KOPT-K1 (cell line): ENCODE measurements around the gene SORCS2.

ENCODE experiments used
- H3K27ac ChIP-seq: fragments of 200-600 bp; sonication (generic); 2 replicates; pipeline ENCODE4 v1.5.1; 2016; ENCODE audit warnings: antibody characterized with exemption, mild to moderate bottlenecking, low read depth, low read length; ENCODE audit not compliant: poor library complexity, severe bottlenecking
- H3K36me3 ChIP-seq: fragments of 200-600 bp; sonication (generic); 2 replicates; pipeline ENCODE4 v1.5.1; 2017; ENCODE audit warnings: antibody characterized with exemption, mild to moderate bottlenecking, low read length, moderate library complexity; ENCODE audit not compliant: insufficient read depth
- H3K9me3 ChIP-seq: fragments of 200-600 bp; sonication (generic); 2 replicates; pipeline ENCODE4 v1.5.1; 2017; ENCODE audit warnings: antibody characterized with exemption, low read length, mild to moderate bottlenecking; ENCODE audit not compliant: insufficient read depth, poor library complexity, severe bottlenecking

SORCS2 gene

GRCh38 chr4:7244331-7244665 is 52.0 kb downstream of the SORCS2 start:
- Histone ChIP-seq H3K9me3 (no peaks in the 10 kb centered on the region), H3K36me3 (no peaks in the 10 kb centered on the region), H3K27ac (no peak overlapping the region)

DNA sequence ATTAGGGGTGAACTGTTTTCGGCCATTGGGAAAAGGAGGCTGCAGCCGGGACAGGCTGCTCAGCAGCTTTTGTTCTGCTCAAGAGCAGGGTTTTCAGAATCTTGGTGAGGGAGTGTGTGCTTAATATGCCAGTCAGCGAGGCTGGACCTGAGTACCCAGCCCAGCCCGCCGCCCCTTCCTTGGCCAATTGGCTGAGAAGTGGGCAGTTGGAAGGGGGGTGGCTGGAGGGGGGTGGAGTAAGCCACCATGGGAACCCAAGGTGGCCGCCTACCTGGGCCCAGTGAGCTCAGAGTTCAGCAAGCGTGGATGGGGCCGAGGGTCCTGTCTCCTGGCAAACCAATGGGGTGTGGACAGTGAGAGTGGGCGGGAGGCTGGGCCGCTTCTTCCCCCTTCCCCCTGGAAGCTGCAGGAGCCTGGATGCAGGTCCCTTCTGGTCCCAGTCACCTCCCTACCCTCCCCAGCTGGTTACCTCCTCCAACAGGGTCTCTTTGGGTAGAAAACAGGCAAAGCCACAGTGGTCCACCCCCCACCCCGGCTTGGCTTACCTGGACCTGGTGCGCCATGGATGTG is 52.5 kb downstream of the SORCS2 start:
- H3K36me3 ChIP-seq, result no peaks in the 10 kb centered on the region
- H3K27ac ChIP-seq, result no peak overlapping the region
- no peaks in the 10 kb centered on the region for H3K9me3 ChIP-seq

DNA sequence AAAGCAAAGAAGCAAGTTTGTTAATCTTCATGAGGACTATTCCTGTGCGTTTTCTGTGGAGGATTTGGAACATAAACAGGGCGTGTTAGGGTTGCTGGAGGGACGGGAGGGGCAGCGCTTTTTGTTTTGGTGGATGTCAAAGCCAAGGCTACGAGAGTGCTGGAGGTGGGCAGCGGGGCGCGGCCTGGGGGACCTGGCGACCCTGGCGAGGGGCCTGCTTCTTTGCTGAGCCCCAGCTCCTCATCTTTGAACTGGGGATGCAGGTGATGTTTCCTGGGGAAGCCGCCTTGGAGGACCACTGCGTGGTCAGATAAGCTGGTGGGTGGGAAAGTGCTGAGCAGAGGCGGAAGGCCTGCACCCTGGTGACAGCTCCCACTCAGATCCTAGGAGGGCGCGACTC is 55.2 kb downstream of the SORCS2 start:
- Histone ChIP-seq H3K36me3 (no peaks in the 10 kb centered on the region), H3K9me3 (no peaks in the 10 kb centered on the region), H3K27ac (no peak overlapping the region)

- no peaks in the 10 kb centered on the region for H3K9me3 ChIP-seq
- H3K36me3 ChIP-seq, result no peaks in the 10 kb centered on the region
- H3K27ac ChIP-seq, result no peak overlapping the region
Observed at GRCh38 chr4:7247946-7248345, 55.6 kb downstream of the SORCS2 start.

- Histone ChIP-seq H3K27ac (no peak overlapping the region), H3K36me3 (no peaks in the 10 kb centered on the region), H3K9me3 (no peaks in the 10 kb centered on the region)
Observed at GRCh38 chr4:7248857-7249256, 56.5 kb downstream of the SORCS2 start.

DNA sequence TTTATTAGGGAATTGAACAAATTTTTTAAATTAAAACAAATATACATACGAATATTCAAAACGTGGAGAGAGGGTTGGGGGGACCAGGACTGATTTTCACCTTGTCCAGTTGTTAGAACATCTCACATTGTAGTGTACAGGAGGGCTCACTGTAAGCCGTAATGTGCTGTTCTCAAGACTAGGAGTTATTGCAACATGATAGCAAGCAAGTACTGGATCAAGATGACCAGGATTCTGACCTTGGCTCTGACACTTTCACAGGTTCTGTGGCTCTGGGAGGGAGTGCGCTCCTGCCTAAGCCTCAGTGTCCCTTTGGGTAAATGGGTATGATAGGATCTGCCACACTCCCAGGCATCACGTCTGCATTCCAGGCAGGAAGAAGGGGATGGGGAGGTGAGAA is 59.0 kb downstream of the SORCS2 start:
- Histone ChIP-seq H3K27ac (no peak overlapping the region), H3K9me3 (no peaks in the 10 kb centered on the region), H3K36me3 (no peaks in the 10 kb centered on the region)

DNA sequence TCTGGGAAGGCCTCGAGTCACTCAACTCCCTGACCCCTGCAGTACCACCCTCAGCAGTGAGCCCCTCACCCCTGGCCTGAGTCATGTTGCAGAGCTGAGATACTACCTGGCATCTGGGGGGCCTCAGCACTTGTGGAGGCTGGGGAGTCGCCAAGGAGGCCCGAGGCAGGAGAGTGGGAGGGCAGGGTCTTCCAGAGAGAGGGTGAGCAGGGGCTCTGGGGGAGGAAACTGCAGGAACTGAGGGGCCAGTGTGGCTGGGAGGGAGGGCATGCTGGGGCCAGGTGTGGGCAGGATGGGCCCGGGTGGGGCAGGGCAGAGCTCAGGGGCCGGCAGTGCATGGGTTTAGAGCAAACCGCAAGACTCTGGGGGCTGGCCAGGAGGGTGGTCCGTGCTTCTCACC is 59.7 kb downstream of the SORCS2 start:
- no peaks in the 10 kb centered on the region for H3K36me3 ChIP-seq
- no peak overlapping the region for H3K27ac ChIP-seq
- no peaks in the 10 kb centered on the region for H3K9me3 ChIP-seq

DNA sequence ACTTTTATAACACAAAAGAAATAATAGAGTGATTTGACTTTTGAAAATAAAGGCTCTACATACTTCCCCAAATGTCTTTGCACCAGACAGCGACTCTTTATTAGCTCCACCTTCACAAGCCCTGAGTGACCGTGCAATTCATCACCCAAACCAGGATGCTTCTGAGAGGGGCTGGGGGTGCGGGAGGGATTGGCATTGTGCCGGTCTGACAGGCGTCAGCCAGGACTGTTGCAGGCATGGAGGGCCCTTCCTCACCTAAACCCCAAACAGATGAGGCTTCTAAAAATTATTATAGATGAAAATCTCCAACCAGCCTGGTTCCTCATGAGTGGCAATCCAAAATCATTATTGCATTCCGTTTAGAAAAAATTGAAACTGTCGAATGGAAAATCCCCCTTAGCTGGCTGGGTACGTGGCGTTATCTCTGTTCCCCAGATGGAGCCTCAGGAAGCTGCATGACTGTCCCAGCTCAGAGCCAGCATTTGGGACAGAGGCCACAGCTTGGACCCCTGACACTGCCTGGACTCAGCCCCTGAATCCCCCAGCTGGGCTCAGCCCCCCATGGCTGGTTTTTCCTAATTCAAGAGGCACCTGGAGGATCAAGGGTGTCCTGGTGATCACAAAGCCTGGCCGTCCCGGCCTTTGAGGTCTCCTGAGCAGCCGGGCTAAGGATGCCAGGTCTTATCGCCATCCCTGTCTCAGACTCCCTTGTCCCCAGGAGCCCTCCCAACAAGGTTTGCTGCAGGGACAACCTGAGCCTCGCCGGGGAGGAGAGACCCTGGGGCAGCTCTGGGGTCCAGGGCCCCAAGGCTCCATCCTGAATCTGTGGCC is 60.4 kb downstream of the SORCS2 start:
- no peak overlapping the region for H3K27ac ChIP-seq
- H3K36me3 ChIP-seq, result no peaks in the 10 kb centered on the region
- no peaks in the 10 kb centered on the region for H3K9me3 ChIP-seq

- Histone ChIP-seq H3K9me3 (no peaks in the 10 kb centered on the region), H3K27ac (no peak overlapping the region), H3K36me3 (no peaks in the 10 kb centered on the region)
Observed at GRCh38 chr4:7253341-7253700, 61.0 kb downstream of the SORCS2 start.

DNA sequence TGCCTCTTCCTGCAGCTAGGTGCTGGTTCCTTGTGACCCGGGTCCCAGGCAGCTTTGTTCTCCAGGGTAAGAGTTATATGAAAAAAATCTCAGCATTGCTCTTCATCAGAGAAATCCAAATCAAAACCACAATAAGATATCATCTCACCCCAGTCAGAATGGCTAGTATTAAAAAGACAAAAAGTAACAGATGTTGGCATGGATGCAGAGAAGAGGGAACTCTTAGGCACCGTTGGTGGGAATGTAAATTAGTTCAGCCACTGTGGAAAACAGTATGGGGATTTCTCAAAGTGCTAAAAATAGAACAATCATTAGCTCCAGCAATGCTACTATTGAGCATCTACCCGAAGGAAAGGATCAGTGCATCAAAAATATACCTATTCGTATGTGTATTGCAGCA is 61.5 kb downstream of the SORCS2 start:
- no peaks in the 10 kb centered on the region for H3K36me3 ChIP-seq
- H3K27ac ChIP-seq, result no peak overlapping the region
- no peaks in the 10 kb centered on the region for H3K9me3 ChIP-seq

GRCh38 chr4:7254736-7255487 is 62.6 kb downstream of the SORCS2 start:
- peaks cover 7% of the 10 kb centered on the region for H3K9me3 ChIP-seq
- H3K36me3 ChIP-seq, result no peaks in the 10 kb centered on the region
- H3K27ac ChIP-seq, result no peak overlapping the region

DNA sequence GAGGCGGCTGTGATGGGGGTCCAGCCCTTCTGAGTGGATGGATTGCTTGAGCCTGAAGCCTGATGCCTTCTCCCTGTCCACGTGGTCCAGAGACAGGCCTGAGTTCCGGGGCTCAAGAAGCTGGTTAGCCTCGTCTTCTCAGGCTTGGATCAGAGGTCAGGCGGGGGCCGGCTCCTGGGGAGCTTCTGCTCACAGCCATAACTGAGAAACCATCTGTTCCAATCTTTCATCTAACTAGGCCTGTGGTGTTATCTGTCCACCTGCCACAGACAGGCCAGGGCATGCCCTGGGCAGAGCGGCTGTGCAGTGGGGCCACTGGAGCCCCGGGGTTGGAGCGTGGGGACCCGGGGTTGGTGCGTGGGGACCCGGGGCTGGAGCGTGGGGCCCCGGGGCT is 63.1 kb downstream of the SORCS2 start:
- H3K36me3 ChIP-seq, result no peaks in the 10 kb centered on the region
- H3K9me3 ChIP-seq, result peaks cover 7% of the 10 kb centered on the region
- no peak overlapping the region for H3K27ac ChIP-seq

DNA sequence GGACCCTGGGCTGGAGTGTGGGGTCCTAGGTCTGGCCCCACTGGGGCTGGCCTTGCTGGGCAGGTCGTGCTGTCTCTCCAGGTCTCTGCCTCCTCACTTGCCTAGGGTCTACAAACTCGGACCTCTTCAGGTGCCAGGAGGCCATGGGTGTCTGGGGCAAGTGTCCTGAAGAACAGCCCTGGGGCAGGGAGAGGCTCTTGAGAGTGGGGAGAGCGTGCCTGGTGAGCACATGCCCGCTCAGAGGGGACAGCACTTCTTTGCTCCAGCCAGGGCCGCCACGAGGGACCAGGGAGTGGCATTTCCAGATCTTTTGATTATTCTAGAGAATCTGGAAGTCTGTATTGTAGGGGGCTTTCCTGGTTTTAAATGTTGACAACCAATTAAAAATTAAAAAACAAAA is 63.7 kb downstream of the SORCS2 start:
- no peak overlapping the region for H3K27ac ChIP-seq
- no peaks in the 10 kb centered on the region for H3K36me3 ChIP-seq
- peaks cover 7% of the 10 kb centered on the region for H3K9me3 ChIP-seq

GRCh38 chr4:7256984-7257810 is 64.9 kb downstream of the SORCS2 start:
- Histone ChIP-seq H3K27ac (no peak overlapping the region), H3K9me3 (peaks cover 7% of the 10 kb centered on the region), H3K36me3 (no peaks in the 10 kb centered on the region)

- Histone ChIP-seq H3K36me3 (no peaks in the 10 kb centered on the region), H3K27ac (no peak overlapping the region), H3K9me3 (peaks cover 7% of the 10 kb centered on the region)
Observed at GRCh38 chr4:7259039-7259438, 66.7 kb downstream of the SORCS2 start.
